Femur (tissue), 1 donor: ENCODE measurements around the gene FOXO6.
A peak's percentile ranks its signal among the peaks of the same experiment; 100 is the strongest.

Experiments
- DNase-seq: peaks from one replicate; pipeline ENCODE4 v3.0.0-alpha.2; 2017

Gene FOXO6

GRCh38 chr1:41368366-41368765, 7.1 kb downstream of the FOXO6 start:
- no peak for DNase-seq

GRCh38 chr1:41368801-41369200, 7.6 kb downstream of the FOXO6 start:
- no peak for DNase-seq

DNA sequence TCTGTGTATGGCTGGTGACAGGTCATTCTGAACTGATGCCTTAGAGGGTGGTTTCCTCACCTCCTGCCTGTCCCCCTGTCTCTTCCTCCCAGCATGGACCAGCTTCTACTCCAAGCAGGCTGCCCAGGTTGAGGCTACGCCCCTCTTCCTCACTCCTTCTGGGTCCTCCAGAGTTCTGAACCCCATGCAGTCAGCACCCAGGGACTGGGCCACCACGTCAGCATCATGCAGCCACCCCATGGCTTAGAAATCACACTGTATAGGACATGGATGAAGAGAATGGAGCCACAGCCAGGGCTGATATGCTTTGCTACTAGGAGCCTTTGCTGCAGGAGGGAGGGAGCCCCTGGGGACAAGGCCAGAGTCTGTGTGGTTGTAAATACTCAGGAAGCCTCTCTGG, 8.3 kb downstream of the FOXO6 start:
- no peak for DNase-seq

- no peak for DNase-seq
Observed at GRCh38 chr1:41370225-41370624, 9.0 kb downstream of the FOXO6 start.

DNA sequence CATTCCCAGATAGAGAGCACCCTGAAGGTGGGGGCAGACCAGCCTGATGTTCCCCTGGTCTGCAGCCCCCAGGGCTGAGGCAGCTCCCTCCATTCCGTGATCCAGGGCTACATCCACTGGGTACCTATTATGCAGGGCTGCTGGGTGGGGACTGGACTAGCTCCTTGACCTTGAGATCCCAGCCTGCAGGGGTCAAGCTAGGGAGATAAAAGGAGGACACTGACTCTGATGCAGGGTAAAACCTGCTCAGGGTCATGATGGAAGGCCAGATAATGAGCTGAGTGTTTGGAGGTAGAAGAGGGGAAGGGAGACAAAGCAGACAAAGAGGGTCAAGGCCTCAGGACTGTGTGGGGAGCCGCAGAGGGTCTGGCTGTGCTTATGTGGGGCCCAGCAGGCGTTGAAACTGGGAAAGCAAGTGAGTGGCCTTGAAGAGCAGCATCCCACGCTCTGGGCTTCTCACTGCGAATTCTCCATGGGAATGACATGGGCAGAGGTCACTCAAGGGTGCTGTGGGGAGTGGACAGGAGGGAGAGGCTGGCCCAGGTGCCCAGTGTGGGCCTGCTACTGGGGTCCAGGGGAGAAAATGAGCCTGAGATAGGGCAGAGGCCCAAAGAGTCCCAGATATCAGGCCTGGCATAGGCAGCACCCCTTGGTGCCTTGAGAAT, 9.7 kb downstream of the FOXO6 start:
- no peak for DNase-seq

DNA sequence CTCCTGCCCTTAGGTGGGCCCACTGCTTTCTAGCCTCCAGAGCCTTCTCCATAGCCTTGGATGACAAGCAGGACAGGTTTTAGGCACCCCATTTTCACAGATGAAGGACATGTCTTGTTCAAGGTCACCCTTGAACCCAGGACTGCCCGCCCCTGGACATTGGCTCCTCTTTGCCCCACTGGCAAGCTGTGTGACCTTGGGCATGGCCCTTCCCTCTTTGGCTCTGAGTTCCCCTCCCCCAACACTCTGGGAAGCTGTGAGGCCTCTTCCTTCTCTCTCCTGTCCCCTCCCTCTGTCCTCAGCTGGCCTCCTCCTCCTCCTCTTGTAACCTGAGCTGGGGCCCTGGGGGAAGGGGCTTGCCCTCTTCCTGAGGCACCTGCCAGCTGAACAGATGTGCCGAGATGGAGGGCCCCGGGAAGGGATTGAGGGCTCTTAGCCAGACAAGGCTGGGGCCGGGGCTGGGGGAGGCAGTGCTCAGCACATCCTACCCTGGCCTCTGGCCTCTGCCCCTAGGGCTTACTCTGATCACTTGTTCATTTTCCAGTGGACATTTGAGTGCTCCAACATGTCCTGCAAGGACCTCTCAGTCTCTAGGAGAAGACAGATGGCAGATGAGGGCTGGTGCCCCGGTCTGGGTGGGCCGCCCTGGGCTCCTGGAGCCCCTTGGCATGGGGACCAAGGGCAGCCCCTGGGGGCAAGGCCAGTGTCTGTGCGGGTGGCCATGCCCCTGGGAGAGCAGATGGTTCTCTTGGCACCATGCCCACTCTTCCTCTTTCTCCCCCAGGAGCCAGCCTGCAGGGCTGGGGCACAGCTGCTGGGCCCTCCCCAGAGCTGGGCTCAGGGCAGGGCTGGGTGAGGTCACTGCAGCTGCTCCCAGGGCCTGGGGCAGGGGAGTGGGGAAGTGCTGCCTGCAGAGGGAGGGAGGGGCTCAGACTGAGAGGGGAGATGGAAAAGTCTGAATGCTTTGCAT, 10.7 kb downstream of the FOXO6 start:
- DNase-seq = peak; percentile 89

GRCh38 chr1:41372600-41372993, 11.4 kb downstream of the FOXO6 start:
- no peak for DNase-seq

- DNase-seq = no peak
Observed at GRCh38 chr1:41373373-41373772, 12.1 kb downstream of the FOXO6 start.

DNA sequence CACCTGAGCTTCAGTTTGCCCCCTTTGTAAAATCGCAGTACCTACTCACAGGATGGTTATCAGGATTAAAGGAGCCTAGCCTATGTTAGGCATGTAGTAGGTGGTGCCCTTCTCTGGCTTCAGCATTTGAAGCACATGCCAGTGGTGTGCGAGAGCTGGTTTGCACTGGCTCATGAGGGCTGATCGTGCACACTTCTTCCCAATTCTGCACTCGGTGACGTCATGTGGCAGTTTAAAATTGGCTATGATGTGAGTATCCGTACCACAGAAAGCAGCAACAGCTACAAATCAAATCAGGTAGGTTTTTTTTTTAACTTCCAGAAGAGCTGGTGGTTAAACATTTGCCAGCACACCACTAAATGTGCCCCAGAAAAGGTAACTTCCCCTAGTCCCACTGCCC, 13.5 kb downstream of the FOXO6 start:
- DNase-seq = no peak

- DNase-seq = no peak
Observed at GRCh38 chr1:41377397-41377796, 16.2 kb downstream of the FOXO6 start.

GRCh38 chr1:41378222-41378621, 17.0 kb downstream of the FOXO6 start:
- no peak for DNase-seq

DNA sequence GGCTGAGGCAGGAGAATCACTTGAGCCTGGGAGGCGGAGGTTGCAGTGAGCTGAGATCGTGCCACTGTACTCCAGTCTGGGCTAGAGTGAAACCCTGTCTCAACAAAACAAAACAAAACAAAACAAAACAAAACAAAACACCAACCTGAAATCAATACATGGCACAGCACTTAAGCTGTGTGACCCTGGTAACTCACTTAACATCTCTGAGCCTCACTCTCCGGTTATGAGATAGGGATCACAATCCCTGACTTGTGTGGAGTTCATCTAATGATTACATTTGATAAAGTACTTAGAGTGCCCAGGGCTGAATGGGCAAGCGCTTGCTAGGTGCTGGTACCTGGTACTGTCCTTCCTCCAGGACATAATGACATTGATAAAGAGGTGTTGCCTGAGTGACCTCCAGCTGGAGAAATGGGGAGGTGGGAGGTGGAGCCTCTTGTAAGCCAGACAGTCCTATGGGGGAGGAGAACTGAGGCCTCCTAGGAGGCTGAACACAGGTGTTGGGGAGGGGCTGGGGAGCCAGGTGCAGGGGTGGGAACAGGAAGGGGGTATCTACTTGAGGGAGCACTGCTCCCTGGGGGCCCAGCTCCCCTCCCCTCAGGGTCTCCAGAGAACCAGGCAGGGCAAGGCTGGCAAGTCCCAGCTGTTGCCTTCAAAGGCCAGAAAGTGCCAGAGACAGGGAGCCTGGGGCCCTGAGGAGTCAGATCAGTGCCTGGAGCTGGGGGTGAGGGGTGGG, 17.9 kb downstream of the FOXO6 start:
- DNase-seq = no peak

DNA sequence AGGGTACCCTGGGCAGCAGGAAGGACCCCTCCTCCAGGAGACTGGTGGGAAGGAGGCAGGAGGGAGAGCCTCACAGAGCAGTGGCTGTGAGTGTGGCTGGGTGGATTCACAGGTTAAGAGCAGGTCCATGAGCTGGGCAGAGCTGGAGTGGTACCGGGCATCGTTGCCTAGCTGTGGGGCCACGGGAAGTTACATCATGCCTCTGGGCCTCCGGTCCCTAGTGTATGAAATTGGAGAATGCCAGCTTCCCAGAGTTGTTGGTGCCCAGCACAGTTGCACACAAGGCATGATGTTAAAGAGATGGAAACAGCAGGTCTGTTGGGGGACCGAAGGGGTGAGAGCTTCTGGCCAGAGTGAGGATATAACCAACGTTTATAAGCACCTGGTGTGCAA, 18.5 kb downstream of the FOXO6 start:
- no peak for DNase-seq

DNA sequence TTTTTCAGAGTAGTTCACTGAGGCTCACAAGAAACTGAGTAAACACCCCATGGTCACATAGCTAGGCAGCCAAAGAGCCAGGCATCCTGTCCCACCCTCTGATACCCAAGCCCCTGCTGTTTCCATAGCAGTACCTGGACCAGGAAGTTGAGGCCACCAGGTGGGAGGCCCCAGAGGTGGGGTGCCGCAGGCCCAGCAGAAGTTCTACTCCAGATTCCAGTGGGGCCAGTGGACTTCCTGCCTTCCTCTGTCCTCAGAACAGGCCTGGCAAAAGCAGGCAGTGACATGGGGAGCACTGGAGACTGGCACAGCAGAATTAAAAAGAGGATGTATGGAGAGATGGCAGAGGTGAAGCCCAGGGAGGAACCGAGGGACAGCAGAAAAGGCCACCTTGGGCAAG, 19.0 kb downstream of the FOXO6 start:
- no peak for DNase-seq

- DNase-seq = peak; percentile 66
Observed at GRCh38 chr1:41380979-41381691, 19.9 kb downstream of the FOXO6 start.

GRCh38 chr1:41381692-41382479, 20.7 kb downstream of the FOXO6 start:
- DNase-seq = peak; percentile 67

DNA sequence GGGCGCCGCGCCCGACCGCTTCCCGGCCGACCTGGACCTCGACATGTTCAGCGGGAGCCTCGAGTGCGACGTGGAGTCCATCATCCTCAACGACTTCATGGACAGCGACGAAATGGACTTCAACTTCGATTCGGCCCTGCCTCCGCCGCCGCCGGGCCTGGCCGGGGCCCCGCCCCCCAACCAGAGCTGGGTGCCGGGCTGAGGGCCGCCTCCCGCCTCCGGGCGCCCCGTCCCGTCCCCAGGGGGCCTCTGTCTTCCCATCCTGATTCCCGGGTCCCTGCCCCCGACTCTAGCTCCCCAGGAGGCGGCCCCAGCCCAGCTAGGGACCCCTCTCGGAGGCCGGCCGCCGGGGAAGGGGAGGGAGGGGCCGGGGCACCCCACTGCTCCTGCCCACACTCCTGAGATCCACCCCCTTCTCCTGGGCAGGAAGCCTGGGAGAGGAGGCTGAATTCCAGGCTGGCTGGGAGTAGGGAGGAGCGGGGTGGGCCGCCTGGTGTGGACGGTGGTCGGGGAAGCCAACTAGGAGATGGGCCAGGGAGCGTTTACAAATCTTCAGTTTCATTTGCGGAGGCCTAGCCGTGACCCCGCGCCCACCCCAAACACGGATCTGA, 21.4 kb downstream of the FOXO6 start:
- peak; percentile 89 for DNase-seq

DNA sequence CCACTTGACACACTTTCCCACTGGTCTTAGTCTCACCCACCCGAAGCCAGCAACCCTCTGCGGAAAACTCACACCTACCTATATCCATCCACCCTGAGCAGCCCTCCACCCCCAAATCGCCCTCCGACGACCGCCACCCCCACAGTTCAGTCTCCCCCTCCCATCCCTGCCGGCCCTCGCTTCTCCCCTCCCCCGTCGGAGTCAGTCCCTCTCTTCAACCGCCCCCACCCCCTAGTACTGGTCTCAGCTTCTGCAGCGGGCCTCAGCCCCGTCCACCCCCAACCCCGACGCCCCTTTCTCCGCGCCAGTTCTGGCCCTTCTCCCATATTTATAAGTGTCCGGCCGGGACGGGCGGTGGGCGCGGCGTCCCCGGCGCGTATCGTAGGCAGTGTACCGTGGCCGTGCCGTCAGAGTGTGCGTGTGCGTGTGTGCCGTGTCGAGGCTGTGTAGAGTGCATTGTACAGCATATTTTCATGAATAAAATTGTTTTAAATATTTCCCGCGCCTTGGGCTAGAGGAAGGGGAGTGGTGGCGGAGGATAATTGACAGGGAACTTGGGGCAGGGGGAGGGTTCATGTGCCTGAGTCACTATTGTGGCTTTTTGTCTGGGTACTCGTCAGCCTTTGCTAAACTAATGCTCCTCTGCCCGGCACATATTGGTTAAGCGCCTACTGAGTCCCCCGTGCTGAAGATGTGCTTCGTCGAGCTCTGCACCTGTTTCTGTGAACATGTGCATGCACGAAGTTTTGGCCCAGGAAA, 22.0 kb downstream of the FOXO6 start:
- DNase-seq = no peak

DNA sequence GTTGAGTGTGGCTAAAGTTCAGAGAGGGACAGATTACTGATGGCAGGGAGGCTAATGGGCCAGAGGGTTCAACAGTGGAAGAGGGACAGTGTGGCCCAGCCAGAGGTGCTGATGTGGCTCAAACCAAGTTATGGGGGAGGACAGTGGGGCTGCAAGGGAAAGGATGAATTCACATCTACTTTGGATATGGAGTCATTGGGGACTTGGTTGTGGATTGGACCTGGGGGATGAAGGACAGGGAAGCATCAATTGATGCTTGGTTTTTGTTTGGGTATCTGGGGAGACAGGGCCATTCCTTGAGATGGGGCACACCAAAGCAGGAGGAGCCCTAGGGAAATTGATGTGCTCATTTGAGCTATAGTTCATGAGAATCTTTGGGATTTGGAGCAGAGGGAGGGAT, 23.3 kb downstream of the FOXO6 start:
- no peak for DNase-seq

DNA sequence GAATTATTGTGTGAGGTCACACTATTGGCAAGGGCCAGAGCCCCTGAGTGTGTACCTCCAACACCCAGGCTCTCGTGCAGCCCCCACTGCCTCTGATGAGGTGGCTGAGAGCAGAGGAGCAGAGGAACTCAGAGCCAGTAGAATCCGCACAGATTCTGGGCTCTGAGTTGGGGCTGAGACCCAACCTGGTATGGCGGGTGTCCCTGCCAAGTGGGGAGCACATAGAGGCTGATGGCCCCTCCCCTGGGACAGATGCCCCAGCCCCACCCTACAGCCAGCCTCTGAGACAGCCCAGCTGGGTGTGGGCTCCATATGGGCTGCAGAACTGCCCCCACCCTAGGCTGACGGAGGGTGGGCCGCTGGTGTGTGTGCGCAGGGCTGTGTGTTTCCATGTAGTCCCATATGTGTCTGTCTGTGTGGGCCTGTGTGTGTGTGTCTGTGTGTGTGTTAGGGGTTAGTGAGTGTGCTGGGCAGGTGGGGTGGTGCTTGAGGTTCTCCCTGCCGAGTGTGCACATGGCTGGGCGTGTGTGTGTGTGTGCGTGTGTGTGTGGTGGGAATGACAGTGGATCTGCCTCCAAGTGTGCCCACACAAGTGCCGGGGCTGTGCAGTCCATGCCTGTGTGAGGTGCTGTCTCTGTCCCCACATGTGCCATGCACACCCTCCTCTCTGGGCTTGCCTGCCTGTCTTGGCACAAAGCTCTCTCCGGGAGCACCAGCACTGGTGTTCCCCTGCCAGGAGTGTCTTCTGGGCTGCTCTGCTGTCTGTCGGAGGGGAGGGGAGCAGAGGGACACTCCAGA, 24.4 kb downstream of the FOXO6 start:
- peak; percentile 59 for DNase-seq
